Chondrocyte (in vitro differentiated cells): ENCODE results near the gene MGRN1. TPM values are rescaled to one million over a fixed set of nuclear protein-coding genes. Genes with fewer than 3 reads are reported as not detected.

Experiments used
- DNase-seq: peaks from one replicate; pipeline ENCODE4 v3.0.0; 2021; ENCODE audit warnings: mixed read lengths, low spot score
- H3K27ac Mint-ChIP-seq: one replicate; pipeline ENCODE4 v1.8.0; 2021; ENCODE audit warnings: mild to moderate bottlenecking, moderate library complexity, mixed read lengths; ENCODE audit not compliant: unreplicated experiment
- H3K27me3 Mint-ChIP-seq: 2 replicates; pipeline ENCODE4 v1.8.0; 2021; ENCODE audit warnings: low read depth, mixed read lengths
- H3K36me3 Mint-ChIP-seq: 2 replicates; pipeline ENCODE4 v1.8.0; 2021; ENCODE audit warnings: low read depth, mixed read lengths
- H3K4me1 Mint-ChIP-seq: 2 replicates; pipeline ENCODE4 v1.8.0; 2021; ENCODE audit warnings: low read depth, mild to moderate bottlenecking, mixed read lengths
- H3K4me3 Mint-ChIP-seq: one replicate; pipeline ENCODE4 v1.8.0; 2021; ENCODE audit warnings: mild to moderate bottlenecking, moderate library complexity, mixed read lengths; ENCODE audit not compliant: unreplicated experiment
- H3K9me3 Mint-ChIP-seq: 2 replicates; pipeline ENCODE4 v1.8.0; 2021; ENCODE audit warnings: low read depth, mixed read lengths
- CTCF ChIP-seq: fragments of 200-600 bp; sonication (generic); IDR thresholded peaks from 2 replicates; pipeline ENCODE4 v1.5.0; 2021; ENCODE audit warnings: antibody characterized with exemption, mild to moderate bottlenecking, moderate library complexity
- total RNA-seq: library from RNA; stranded (reverse); gene quantifications from 3 replicates; pipeline ENCODE4 v1.2.1, GENCODE V29; 2021

Gene MGRN1
- total RNA-seq, 1 donor from 2014 or later = 83.4 TPM

GRCh38 chr16:4591706-4592470 is 32.7 kb upstream of the MGRN1 start:
- no peak for TF ChIP-seq CTCF
- Mint-ChIP-seq H3K9me3 (no peaks in the 10 kb centered on the region), H3K36me3 (no peaks in the 10 kb centered on the region), H3K4me3 (no peak overlapping the region), H3K4me1 (no peaks in the 10 kb centered on the region), H3K27ac (no peak overlapping the region), H3K27me3 (peaks cover 7% of the 10 kb centered on the region)
- no peak for DNase-seq

- no peak for DNase-seq
- Mint-ChIP-seq H3K4me3 (no peak overlapping the region), H3K4me1 (no peaks in the 10 kb centered on the region), H3K27ac (no peak overlapping the region), H3K9me3 (no peaks in the 10 kb centered on the region), H3K27me3 (peaks cover 9% of the 10 kb centered on the region), H3K36me3 (no peaks in the 10 kb centered on the region)
- no peak for TF ChIP-seq CTCF
These were observed 31.5 kb upstream of the MGRN1 start for GRCh38 chr16:4593086-4593485.

GRCh38 chr16:4594433-4595410 is 29.9 kb upstream of the MGRN1 start:
- Mint-ChIP-seq H3K27me3 (peaks cover 16% of the 10 kb centered on the region), H3K36me3 (no peaks in the 10 kb centered on the region), H3K4me3 (no peak overlapping the region)

GRCh38 chr16:4597174-4597573 is 27.5 kb upstream of the MGRN1 start:
- DNase-seq = no peak
- Mint-ChIP-seq H3K27ac (no peak overlapping the region), H3K4me1 (no peaks in the 10 kb centered on the region), H3K9me3 (no peaks in the 10 kb centered on the region), H3K27me3 (peaks cover 16% of the 10 kb centered on the region), H3K36me3 (no peaks in the 10 kb centered on the region), H3K4me3 (no peak overlapping the region)
- no peak for TF ChIP-seq CTCF

More at GRCh38 chr16:4594433-4595410, 29.9 kb upstream of the MGRN1 start:
- Mint-ChIP-seq H3K4me1 (no peaks in the 10 kb centered on the region), H3K27ac (no peak overlapping the region), H3K9me3 (no peaks in the 10 kb centered on the region)
- DNase-seq = no peak
- TF ChIP-seq CTCF = no peak

GRCh38 chr16:4599037-4599436 is 25.6 kb upstream of the MGRN1 start:
- TF ChIP-seq CTCF = no peak
- H3K27ac Mint-ChIP-seq = no peak overlapping the region
- DNase-seq = no peak
- no peaks in the 10 kb centered on the region for H3K9me3 Mint-ChIP-seq
- no peak overlapping the region for H3K4me3 Mint-ChIP-seq
- H3K4me1 Mint-ChIP-seq = no peaks in the 10 kb centered on the region
- no peaks in the 10 kb centered on the region for H3K36me3 Mint-ChIP-seq
- peaks cover 16% of the 10 kb centered on the region for H3K27me3 Mint-ChIP-seq
